HG02642 (cell line): ENCODE results near the gene IPPK.

Experiments
- ATAC-seq: cut with Tn5 transposase; IDR thresholded peaks from one replicate; pipeline ENCODE4 v1.9.1; 2021; ENCODE audit warnings: mild to moderate bottlenecking; ENCODE audit not compliant: unreplicated experiment, poor library complexity

Gene IPPK

DNA sequence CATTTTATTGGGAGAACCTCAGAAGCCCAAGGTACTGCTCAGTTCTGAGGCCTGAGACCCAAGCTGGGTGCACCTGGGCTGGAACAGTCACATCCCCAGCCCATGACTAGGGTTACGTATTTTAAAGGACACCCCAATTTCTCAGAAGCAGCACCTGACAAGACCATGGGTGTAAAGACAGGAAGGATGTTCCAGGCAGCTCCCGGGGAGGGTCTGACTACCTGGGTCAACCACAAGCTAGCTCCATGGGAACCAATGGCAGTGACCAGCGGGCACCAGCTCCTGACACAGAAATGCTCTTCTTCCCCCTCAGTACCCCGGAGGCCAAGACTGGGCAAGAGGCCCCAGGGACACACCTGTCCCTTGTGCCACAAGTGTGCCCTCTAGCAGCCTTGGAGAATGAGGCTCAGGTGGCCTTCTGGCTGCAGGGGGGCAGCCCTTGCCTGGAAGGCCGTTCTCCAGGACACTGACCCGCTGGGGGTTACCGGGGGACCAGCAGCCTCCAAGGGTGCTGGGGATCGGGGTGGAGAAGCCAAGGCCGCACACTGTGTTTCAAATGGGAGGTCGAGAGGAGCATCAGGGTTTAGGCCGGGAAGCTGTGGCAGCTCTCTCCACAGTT lies 52.6 kb downstream of the IPPK start:
- no peak for ATAC-seq

DNA sequence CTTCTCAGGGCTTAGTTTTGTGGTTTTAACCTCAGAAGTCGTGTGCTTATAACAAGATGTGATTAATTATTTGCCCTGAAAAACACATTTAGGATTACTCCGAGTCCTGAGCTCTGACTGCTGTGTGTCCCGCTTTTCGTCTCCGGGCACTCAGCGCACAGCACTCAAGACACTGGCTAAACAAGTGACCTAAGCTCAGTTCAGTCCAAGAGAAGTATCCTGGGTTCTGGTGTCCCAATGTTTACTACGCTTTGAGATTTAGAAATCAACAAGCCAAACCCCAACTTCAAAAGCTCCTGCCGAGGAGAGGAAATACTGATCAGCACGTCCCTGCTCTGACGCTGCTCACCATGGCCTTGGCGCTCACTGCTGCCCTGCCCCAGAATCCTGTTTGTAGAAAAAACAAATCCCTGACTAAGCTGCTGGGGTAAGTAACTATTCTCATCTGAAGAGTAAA lies 53.2 kb downstream of the IPPK start:
- ATAC-seq = no peak

DNA sequence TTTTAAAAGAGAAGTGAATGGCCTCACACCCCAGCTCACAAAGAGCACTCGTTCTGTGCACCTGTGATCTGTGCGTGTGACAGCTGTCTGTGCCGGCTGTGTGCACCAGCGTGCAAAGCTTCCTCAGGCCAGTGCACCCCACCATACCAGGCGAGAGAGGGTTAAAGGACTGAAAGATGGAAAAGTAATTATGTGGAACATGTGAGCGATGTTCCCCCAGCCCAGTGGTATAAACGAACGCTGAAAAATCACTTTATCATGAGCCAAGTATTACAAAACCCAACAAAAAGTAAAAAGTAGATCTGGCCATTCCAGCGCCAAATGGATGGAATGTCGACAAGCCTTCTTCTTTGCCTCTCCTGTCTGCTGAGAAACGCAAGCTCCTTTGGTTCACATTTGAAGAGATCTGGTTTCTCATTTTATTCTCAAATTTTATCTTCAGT lies 53.7 kb downstream of the IPPK start:
- ATAC-seq = no peak

- no peak for ATAC-seq
Observed at GRCh38 chr9:92615790-92616189, 54.1 kb downstream of the IPPK start.

- ATAC-seq = no peak
Observed at GRCh38 chr9:92614763-92615461, 55.0 kb downstream of the IPPK start.

DNA sequence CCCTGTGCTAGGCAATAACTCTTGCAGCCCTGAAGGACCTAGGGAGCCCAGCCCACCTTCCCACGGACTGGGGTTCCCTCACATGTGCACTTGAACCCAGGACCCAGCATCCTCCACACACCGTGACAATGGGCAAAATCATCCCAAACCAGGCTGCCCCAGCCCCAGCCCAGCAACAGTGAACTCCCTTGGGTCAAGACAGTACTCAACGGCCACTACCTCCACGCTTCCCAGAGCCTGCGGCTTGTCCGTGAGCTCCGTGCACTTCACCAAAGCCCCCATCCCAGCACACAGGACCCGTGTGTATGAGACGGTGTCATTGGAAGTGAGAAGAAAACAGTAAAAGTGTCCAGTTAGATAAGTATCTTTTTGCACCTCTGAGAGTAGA lies 55.8 kb downstream of the IPPK start:
- no peak for ATAC-seq

GRCh38 chr9:92613268-92614122 lies 56.4 kb downstream of the IPPK start:
- no peak for ATAC-seq

- no peak for ATAC-seq
Observed at GRCh38 chr9:92612816-92613215, 57.1 kb downstream of the IPPK start.

GRCh38 chr9:92612292-92612691 lies 57.6 kb downstream of the IPPK start:
- no peak for ATAC-seq

DNA sequence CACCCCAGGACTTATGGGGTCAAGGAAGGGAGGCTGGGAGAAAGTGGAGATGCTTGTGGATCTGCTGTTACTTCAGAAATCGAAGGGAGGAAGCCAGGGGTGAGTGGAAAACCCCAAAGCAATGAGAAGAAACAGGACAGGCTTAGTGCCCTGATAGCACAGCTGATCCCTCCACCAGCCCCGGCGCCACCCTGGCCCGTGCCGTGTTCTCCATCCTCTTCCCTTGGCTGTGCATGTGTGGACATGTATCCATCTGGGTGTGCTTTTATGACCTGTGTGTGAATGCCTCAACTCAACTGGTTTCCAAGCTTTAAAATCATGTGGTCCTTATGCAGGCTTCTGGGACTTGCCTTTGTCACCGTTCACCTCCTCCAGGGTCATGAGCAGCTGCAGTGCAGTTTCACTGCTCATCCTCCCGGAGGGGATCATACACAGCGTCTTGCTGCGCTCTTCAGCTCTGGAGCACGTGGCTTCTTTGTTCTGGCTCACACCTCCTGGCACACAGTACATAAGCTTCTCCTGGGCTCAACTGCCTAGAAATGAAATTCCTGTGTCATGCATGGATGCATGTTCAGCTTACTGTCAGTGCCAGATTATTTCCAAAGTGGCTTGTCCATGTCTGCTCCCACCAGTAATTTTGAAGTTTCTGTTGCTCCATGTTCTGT lies 58.2 kb downstream of the IPPK start:
- no peak for ATAC-seq

DNA sequence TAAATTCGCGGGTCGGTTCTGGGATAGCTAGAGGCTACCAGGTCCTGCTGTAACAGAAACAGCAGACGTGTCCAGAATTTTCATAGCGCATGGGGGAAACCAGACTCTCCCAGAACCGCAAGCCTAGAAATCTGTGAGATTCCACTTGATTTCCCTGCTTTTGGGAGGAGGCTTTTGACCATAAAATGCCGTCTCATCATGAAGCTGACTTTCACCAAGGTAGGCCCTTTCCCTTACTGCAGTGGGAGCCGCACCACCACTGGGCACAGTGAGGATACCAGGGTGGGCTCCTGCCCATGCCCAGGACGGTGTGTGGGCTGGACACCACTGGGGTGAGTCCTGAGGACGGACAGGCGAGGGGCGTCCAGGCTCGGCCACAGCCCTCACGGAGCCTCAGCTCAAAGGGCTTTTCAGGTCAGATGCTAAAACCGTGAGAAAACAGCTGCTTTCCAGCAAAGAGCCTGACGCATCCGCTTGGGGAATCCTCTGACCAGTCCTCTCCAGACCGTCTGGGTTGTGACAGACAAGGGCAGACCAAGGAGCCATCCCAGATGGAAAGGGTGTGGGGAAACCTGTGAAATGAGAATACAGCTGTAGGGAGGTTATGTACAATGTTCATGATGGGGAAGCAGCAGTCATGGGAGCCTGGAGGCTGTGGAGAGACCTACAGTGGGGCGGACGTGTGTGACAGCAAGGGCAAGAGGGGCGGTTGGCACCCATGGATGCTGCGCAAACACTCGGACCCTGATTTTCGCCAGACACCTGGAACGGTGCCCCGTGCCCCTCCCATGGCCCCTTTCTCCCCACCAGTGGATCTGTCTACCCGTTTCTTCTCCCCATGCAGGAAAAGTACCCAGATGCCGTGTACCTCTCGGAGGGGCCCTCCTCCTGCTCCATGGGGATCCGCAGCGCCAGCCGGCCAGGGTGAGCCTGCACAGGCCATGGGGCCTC lies 59.2 kb downstream of the IPPK start:
- no peak for ATAC-seq

- no peak for ATAC-seq
Observed at GRCh38 chr9:92608909-92609445, 61.0 kb downstream of the IPPK start.

DNA sequence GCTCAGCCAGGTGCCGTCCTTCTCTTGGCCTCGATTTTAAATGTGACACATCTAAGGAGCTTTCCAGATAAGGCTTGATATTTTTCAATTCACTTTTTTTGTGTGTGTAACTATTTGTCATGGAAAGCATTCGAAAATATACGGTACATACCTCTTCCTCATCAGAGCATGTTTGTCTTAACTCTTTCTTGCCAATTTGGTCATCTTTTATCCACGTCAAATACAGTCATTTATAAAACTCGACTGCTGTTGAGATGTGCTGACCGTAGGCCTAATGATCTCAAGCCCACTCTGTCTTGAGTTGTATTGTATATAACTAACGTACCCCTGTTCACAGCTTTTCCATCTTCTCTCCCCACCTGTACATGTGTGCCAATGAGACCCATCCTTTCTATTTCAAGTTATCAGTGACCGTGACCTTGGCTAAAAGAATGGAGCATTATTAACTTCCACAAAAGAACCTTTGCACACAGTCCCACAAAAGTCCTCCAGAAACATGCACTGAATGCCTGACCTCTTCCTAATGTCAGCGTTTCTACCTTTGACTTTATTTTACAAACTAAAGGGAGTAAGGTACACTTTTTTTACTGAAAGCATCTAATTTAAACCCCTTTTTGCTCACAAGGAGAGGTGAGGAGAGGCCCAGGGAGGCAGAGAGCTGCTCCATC lies 61.6 kb downstream of the IPPK start:
- no peak for ATAC-seq

DNA sequence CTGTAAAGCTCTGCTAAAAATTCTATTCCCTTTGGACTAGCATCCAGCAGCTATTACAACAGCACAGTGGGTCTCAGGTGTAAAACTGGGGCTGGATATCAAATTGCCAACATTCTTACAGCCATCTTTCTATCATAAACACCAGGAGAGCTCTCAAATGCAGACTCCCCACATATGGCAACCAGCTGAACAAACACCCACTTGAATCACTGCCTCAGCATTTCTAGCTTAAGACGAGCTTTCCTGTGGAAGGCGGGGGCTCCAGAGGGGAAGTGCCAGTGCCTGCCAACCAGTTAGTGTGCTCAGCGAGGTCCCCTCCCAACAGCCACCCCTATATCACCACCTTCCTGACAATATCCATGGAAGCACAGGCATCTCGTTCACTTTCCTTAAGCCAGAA lies 62.2 kb downstream of the IPPK start:
- ATAC-seq = no peak

GRCh38 chr9:92607088-92607487 lies 62.8 kb downstream of the IPPK start:
- no peak for ATAC-seq

- ATAC-seq = no peak
Observed at GRCh38 chr9:92605224-92605623, 64.7 kb downstream of the IPPK start.

DNA sequence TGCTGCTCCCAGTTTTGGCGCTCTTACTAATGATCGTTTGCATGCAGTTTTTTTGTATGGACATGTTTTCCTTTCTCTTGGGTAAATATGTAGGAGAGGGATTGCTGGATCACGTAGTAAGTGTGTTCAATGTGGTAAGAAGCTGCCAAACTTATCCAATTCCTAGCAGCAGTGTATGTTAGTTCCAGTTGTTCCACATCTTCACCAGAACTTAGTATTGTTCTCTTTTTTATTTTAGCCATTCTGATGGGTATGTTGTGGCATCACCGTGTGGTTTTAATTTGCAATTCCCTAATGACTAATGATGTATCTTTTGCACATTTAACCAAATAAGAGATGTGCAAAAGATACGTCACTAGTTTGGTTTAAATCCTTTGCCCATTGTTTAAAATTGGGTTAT lies 65.9 kb downstream of the IPPK start:
- ATAC-seq = no peak

GRCh38 chr9:92603100-92603499 lies 66.8 kb downstream of the IPPK start:
- no peak for ATAC-seq

DNA sequence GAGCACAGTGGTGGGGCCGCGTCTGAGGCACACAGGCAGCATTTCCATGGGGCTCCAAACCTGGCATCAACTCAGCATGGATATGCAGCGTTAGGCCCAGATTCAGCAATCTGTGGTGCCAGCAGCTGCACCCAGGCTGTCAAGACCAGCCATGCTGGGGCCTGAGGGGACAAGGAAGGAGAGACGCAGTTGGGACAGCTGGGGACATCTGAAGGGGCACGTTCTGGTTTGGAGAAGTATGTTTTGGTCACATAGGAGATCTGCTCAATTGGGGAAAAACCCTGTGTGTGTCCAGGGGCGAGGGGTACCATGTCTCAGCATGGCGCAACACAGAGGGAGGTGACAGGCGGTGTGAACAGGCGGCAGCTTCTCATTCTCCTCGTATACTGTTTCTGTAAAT lies 67.5 kb downstream of the IPPK start:
- no peak for ATAC-seq
